Keratinocyte (primary cell): ENCODE data around the gene FOXN1.

Experiments
- EZH2 ChIP-seq: IDR thresholded peaks from one replicate; pipeline ENCODE4 v1.6.1; 2012; ENCODE audit warnings: inconsistent platforms, mild to moderate bottlenecking, low read length, moderate library complexity
- TF ChIP-seq, protein P1 (sequence below), 3 experiments: IDR thresholded peaks in 1 of 3; conservative IDR thresholded peaks in 1 of 3; optimal IDR thresholded peaks in 1 of 3; 2 replicates in 2 of 3; 3 replicates in 1 of 3; pipeline versions ENCODE3 to v1.5.1; 2011; ENCODE audit warnings: low read length in 3 of 3, mild to moderate bottlenecking in 3 of 3, moderate library complexity in 2 of 3, control low read depth in 1 of 3, inconsistent platforms in 1 of 3; ENCODE audit not compliant: insufficient read depth in 2 of 3; ENCODE audit errors: extremely low read depth in 1 of 3

DNA sequence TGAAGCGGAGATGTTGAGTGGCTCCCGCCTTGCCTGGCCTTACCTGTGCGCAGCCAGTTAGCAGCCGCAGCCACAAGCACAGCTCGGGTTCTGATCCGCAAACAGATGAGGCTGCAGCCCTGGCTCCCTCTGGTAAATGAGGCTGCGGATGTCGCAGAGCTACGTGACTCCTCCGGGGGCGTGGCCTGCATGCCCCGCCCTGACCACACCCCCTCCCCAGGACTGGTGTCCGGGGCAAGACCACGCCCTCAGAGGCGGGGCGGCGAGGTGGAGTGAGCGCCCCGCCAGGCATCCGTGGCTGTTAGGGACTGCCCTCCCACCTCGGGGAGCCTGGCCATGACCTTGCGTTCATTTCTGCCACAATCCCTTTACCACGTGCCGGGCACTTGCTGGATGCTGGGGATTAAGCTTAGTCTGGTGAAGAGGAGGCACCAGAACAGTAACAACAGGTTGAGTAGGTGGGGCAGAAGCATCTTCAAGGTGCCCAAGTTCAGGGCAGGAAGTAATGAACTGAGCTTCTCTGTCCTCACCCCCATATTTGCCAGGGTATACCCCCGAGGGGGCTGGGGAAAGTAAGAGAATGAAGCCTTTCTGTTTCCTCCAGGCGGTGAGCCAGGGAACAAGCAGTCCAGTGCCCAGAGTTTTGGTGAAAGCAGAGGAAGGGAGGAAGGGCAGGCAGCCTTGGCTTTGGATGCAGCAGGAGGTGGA is 70.8 kb downstream of the FOXN1 start, which contains the start of gene ALDOC:
- TF ChIP-seq, protein P1, sequence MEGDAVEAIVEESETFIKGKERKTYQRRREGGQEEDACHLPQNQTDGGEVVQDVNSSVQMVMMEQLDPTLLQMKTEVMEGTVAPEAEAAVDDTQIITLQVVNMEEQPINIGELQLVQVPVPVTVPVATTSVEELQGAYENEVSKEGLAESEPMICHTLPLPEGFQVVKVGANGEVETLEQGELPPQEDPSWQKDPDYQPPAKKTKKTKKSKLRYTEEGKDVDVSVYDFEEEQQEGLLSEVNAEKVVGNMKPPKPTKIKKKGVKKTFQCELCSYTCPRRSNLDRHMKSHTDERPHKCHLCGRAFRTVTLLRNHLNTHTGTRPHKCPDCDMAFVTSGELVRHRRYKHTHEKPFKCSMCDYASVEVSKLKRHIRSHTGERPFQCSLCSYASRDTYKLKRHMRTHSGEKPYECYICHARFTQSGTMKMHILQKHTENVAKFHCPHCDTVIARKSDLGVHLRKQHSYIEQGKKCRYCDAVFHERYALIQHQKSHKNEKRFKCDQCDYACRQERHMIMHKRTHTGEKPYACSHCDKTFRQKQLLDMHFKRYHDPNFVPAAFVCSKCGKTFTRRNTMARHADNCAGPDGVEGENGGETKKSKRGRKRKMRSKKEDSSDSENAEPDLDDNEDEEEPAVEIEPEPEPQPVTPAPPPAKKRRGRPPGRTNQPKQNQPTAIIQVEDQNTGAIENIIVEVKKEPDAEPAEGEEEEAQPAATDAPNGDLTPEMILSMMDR (optimal IDR thresholded peaks at IDR 0.05 in 1 of 3, IDR thresholded peaks at IDR 0.05 in 1 of 3, conservative IDR thresholded peaks at IDR 0.05 in 1 of 3; ENCODE audit: extremely low read depth in 1 of 3, insufficient read depth in 2 of 3, low read length in 3 of 3), result no peak
- TF ChIP-seq EZH2, result no peak
